H9 (cell line): ENCODE data around the gene MYBPHL. TPM values are rescaled to one million over a fixed set of nuclear protein-coding genes. Genes with fewer than 3 reads are reported as not detected.

Experiments
- DNase-seq: peaks from one replicate; pipeline ENCODE4 v3.0.0-alpha.2; 2017
- H2AFZ ChIP-seq: one replicate; pipeline ENCODE4 v1.6.1; 2013; ENCODE audit warnings: mild to moderate bottlenecking, low read length, control low read depth, moderate library complexity
- H2AK5ac ChIP-seq: 2 replicates; pipeline ENCODE4 v1.6.1; 2013; ENCODE audit warnings: low read length, control low read depth, mixed read lengths; ENCODE audit not compliant: insufficient read length
- H2BK120ac ChIP-seq: one replicate; pipeline ENCODE4 v1.6.1; 2013; ENCODE audit warnings: low read depth, mild to moderate bottlenecking, low read length, control low read depth, inconsistent platforms; ENCODE audit not compliant: poor library complexity, severe bottlenecking
- H2BK12ac ChIP-seq: 2 replicates; pipeline ENCODE4 v1.6.1; 2013; ENCODE audit warnings: low read length, control low read depth, mixed read lengths, low read depth; ENCODE audit not compliant: insufficient read length
- H2BK15ac ChIP-seq: 2 replicates; pipeline ENCODE4 v1.6.1; 2013; ENCODE audit warnings: low read depth, low read length, control low read depth
- H2BK20ac ChIP-seq: one replicate; pipeline ENCODE4 v1.6.1; 2013; ENCODE audit warnings: low read depth, mild to moderate bottlenecking, low read length, control low read depth, inconsistent platforms; ENCODE audit not compliant: poor library complexity, severe bottlenecking
- H2BK5ac ChIP-seq: 2 replicates; pipeline ENCODE4 v1.6.1; 2013; ENCODE audit warnings: low read length, control low read depth, mixed read lengths; ENCODE audit not compliant: insufficient read length
- H3K14ac ChIP-seq: 2 replicates; pipeline ENCODE4 v1.6.1; 2013; ENCODE audit warnings: low read length, control low read depth; ENCODE audit not compliant: insufficient read depth
- H3K18ac ChIP-seq: 2 replicates; pipeline ENCODE4 v1.6.1; 2013; ENCODE audit warnings: low read depth, mild to moderate bottlenecking, mixed read lengths, low read length, control low read depth; ENCODE audit not compliant: insufficient read length
- H3K23ac ChIP-seq: 2 replicates; pipeline ENCODE4 v1.6.1; 2013; ENCODE audit warnings: low read length, control low read depth, mixed read lengths, low read depth; ENCODE audit not compliant: insufficient read length
- H3K23me2 ChIP-seq: 2 replicates; pipeline ENCODE4 v1.6.1; 2013; ENCODE audit warnings: low read depth, mild to moderate bottlenecking, mixed read lengths, low read length, control low read depth; ENCODE audit not compliant: insufficient read length, poor library complexity, severe bottlenecking
- H3K27ac ChIP-seq: 2 replicates; pipeline ENCODE4 v1.5.1; 2013; ENCODE audit warnings: low read length, control low read depth, mixed read lengths, low read depth; ENCODE audit not compliant: insufficient read length
- H3K27me3 ChIP-seq: 2 replicates; pipeline ENCODE4 v1.6.1; 2013; ENCODE audit warnings: low read length, control low read depth, inconsistent platforms; ENCODE audit not compliant: insufficient read depth
- H3K4ac ChIP-seq: 2 replicates; pipeline ENCODE4 v1.6.1; 2013; ENCODE audit warnings: low read depth, mild to moderate bottlenecking, control low read depth, inconsistent platforms, low read length, moderate library complexity
- H3K4me1 ChIP-seq: 2 replicates; pipeline ENCODE4 v1.6.1; 2013; ENCODE audit warnings: low read length, control low read depth, inconsistent platforms; ENCODE audit not compliant: insufficient read depth
- H3K4me2 ChIP-seq: 2 replicates; pipeline ENCODE4 v1.6.1; 2013; ENCODE audit warnings: low read length, control low read depth, mixed read lengths; ENCODE audit not compliant: insufficient read length, insufficient read depth
- H3K56ac ChIP-seq: 2 replicates; pipeline ENCODE4 v1.6.1; 2013; ENCODE audit warnings: low read depth, mild to moderate bottlenecking, mixed read lengths, low read length, control low read depth; ENCODE audit not compliant: insufficient read length
- H3K79me1 ChIP-seq: 2 replicates; pipeline ENCODE4 v1.6.1; 2013; ENCODE audit warnings: low read depth, mild to moderate bottlenecking, moderate library complexity, low read length, control low read depth, inconsistent platforms; ENCODE audit not compliant: insufficient read depth, poor library complexity, severe bottlenecking
- H3K79me2 ChIP-seq: 2 replicates; pipeline ENCODE4 v1.6.1; 2013; ENCODE audit warnings: low read length, control low read depth, inconsistent platforms; ENCODE audit not compliant: insufficient read depth
- H3K9ac ChIP-seq: 2 replicates; pipeline ENCODE4 v1.6.1; 2013; ENCODE audit warnings: low read length, control low read depth, mixed read lengths; ENCODE audit not compliant: insufficient read length; ENCODE audit errors: extremely low read depth
- H3K9me3 ChIP-seq: one replicate; pipeline ENCODE4 v1.6.1; 2013; ENCODE audit warnings: low read depth, low read length, inconsistent platforms; ENCODE audit not compliant: control insufficient read depth
- H3T11ph ChIP-seq: one replicate; pipeline ENCODE4 v1.6.1; 2013; ENCODE audit warnings: mild to moderate bottlenecking, low read length, control low read depth, inconsistent platforms
- H4K20me1 ChIP-seq: one replicate; pipeline ENCODE4 v1.6.1; 2013; ENCODE audit not compliant: control insufficient read depth, insufficient read length, insufficient read depth
- H4K5ac ChIP-seq: 2 replicates; pipeline ENCODE4 v1.6.1; 2013; ENCODE audit warnings: low read depth, mild to moderate bottlenecking, mixed read lengths, low read length, control low read depth; ENCODE audit not compliant: insufficient read length
- H4K8ac ChIP-seq: replicated peaks from 2 replicates; pipeline ENCODE4 v1.6.1; 2013; ENCODE audit warnings: low read length, control low read depth, mixed read lengths, low read depth; ENCODE audit not compliant: insufficient read length
- H4K91ac ChIP-seq: 2 replicates; pipeline ENCODE4 v1.6.1; 2013; ENCODE audit warnings: low read depth, mild to moderate bottlenecking, moderate library complexity, mixed read lengths, low read length, control low read depth; ENCODE audit not compliant: insufficient read length
- H3K27ac Mint-ChIP-seq, 3 experiments: 2 replicates in 2 of 3; 3 replicates in 1 of 3; pipeline ENCODE4 v1.8.0; 2020 to 2021; ENCODE audit warnings: mixed read lengths in 3 of 3, mild to moderate bottlenecking in 1 of 3, moderate library complexity in 1 of 3
- H3K27me3 Mint-ChIP-seq: 2 replicates; pipeline ENCODE4 v1.8.0; 2021; ENCODE audit warnings: low read depth, mild to moderate bottlenecking, moderate library complexity, mixed read lengths
- H3K36me3 Mint-ChIP-seq, 3 experiments: 2 replicates in 2 of 3; 3 replicates in 1 of 3; pipeline ENCODE4 v1.8.0; 2020 to 2021; ENCODE audit warnings: low read depth in 3 of 3, mixed read lengths in 3 of 3; ENCODE audit not compliant: insufficient read depth in 1 of 3
- H3K4me1 Mint-ChIP-seq, 2 experiments: 2 replicates each; pipeline ENCODE4 v1.8.0; 2020; ENCODE audit warnings: mixed read lengths in 2 of 2
- H3K4me3 Mint-ChIP-seq, 2 experiments: 2 replicates in 1 of 2; 3 replicates in 1 of 2; pipeline ENCODE4 v1.8.0; 2020 to 2021; ENCODE audit warnings: mild to moderate bottlenecking in 2 of 2, mixed read lengths in 2 of 2, moderate library complexity in 1 of 2
- H3K9me3 Mint-ChIP-seq, 2 experiments: 2 replicates in 1 of 2; 3 replicates in 1 of 2; pipeline ENCODE4 v1.8.0; 2020; ENCODE audit warnings: mild to moderate bottlenecking in 2 of 2, mixed read lengths in 2 of 2, moderate library complexity in 1 of 2
- CTCF ChIP-seq: fragments of 200-600 bp; sonication (generic); conservative IDR thresholded peaks from 3 replicates; pipeline ENCODE4 v1.8.0; 2021; ENCODE audit warnings: antibody characterized with exemption, mild to moderate bottlenecking
- WGBS: extraction: QIAGEN DNeasy Blood & Tissue Kit; methylation state at CpG from one replicate; pipeline ENCODE4 v1.1.7; 2013; ENCODE audit warnings: missing lambda C conversion rate, low lambda C conversion rate, mixed read lengths; ENCODE audit not compliant: insufficient read length; ENCODE audit errors: extremely low coverage; 5-methylcytosine and 5-hydroxymethylcytosine counted together
- total RNA-seq: library from RNA; stranded (reverse); gene quantifications from 2 replicates; pipeline ENCODE4 v1.2.1, GENCODE V29; 2021

Gene MYBPHL
- total RNA-seq, 1 experiment from 2014 or later, result 0.59 TPM

GRCh38 chr1:109271458-109271857, 35.4 kb downstream of the MYBPHL start:
- Histone ChIP-seq H4K91ac (no peak overlapping the region), H3K79me1 (no peaks in the 10 kb centered on the region), H2BK120ac (no peak overlapping the region), H3K18ac (no peak overlapping the region), H2BK20ac (no peak overlapping the region), H3K23ac (no peak overlapping the region), H3K4me1 (no peaks in the 10 kb centered on the region; the same call in 1 of the 2 replicates), H3K23me2 (no peaks in the 10 kb centered on the region), H3K9me3 (no peaks in the 10 kb centered on the region), H2BK5ac (no peak overlapping the region), H3K14ac (no peak overlapping the region), H3K79me2 (no peaks in the 10 kb centered on the region), H4K8ac (no peak overlapping the region), H3T11ph (no peak overlapping the region), H3K27me3 (no peaks in the 10 kb centered on the region), H2BK15ac (no peak overlapping the region), H2AK5ac (no peak overlapping the region), H3K56ac (no peak overlapping the region), H3K4ac (no peak overlapping the region), H3K9ac (no peak overlapping the region), H2AFZ (no peak overlapping the region), H4K5ac (no peak overlapping the region), H2BK12ac (no peak overlapping the region), H3K27ac (no peak overlapping the region), H3K4me2 (no peak overlapping the region), H4K20me1 (no peaks in the 10 kb centered on the region)
- no peak for DNase-seq
- peak overlapping the region; percentile 17 to 81 (median 28); a peak in 2 of 7 replicates for H3K27ac Mint-ChIP-seq
- TF ChIP-seq CTCF, result no peak
- H3K4me3 Mint-ChIP-seq, result no peak overlapping the region
- no peaks in the 10 kb centered on the region; a peak in 1 of 5 replicates for H3K9me3 Mint-ChIP-seq
- no peaks in the 10 kb centered on the region for H3K27me3 Mint-ChIP-seq
- no CpG with 5 or more reads among the region's 6 CpGs for WGBS
- H3K4me1 Mint-ChIP-seq, result peaks cover 21 to 23% of the 10 kb centered on the region in 2 experiments
- H3K36me3 Mint-ChIP-seq, result peaks cover 9 to 48% (median 47%) of the 10 kb centered on the region in 3 experiments; a peak in 6 of 7 replicates
